HepG2 (cell line): ENCODE data around the gene RNFT2. TPM values are rescaled to one million over a fixed set of nuclear protein-coding genes. Genes with fewer than 3 reads are reported as not detected.

Source experiments
- ATAC-seq: fragments of 200-7000 bp; cut with Tn5 transposase; 3 replicates; pipeline ENCODE4 v1.9.1; 2020; ENCODE audit warnings: mild to moderate bottlenecking, moderate library complexity
- BruUV-seq: library from RNA; stranded (reverse); fragments of 400-500 nt; replicated peaks from 2 replicates; lab custom pipeline; 2021; lab: Mats Ljungman, UMichigan
- CTCF ChIA-PET: fragments of 300-600 bp; formaldehyde crosslinking; extraction: SDS; loops from one replicate; lab custom pipeline; 2021; ENCODE audit warnings: low total read pairs, inconsistent platforms, low intra/inter-chr PET ratio; lab: Yijun Ruan, JAX
- POLR2A ChIA-PET: fragments of 350-600 bp; sonication (Branson Sonifier 250); formaldehyde crosslinking; loops from one replicate; lab custom pipeline; 2020; ENCODE audit warnings: antibody characterized with exemption, inconsistent platforms; lab: Yijun Ruan, JAX
- DNase-seq: peaks from one replicate; pipeline ENCODE4 v3.0.0-alpha.2; 2015; ENCODE audit warnings: low spot score
- FAIRE-seq: peaks from 3 replicates; lab custom pipeline; 2011; peaks lifted over from hg19 to GRCh38; lab: Jason Lieb, UNC
- H2AFZ ChIP-seq: one replicate; pipeline ENCODE4 v1.6.1; 2011; ENCODE audit warnings: low read length, inconsistent platforms
- H3K27ac ChIP-seq: fragments of 300-600 bp; 3 replicates; pipeline ENCODE4 v1.8.0; 2011; ENCODE audit warnings: mixed run types, mild to moderate bottlenecking, mixed read lengths, low read length, inconsistent platforms; ENCODE audit not compliant: insufficient read depth; ENCODE audit errors: extremely low read length
- H3K27me3 ChIP-seq, 2 experiments: fragments of 200-600 bp in 1 of 2; 2 replicates in 1 of 2; 3 replicates in 1 of 2; pipeline versions ENCODE4 v1.6.0 to v1.8.0; 2011; ENCODE audit warnings: low read length in 2 of 2, mild to moderate bottlenecking in 2 of 2, moderate library complexity in 2 of 2, inconsistent platforms in 1 of 2; ENCODE audit not compliant: insufficient read depth in 2 of 2, control insufficient read depth in 1 of 2
- H3K36me3 ChIP-seq, 2 experiments: fragments of 200-600 bp in 1 of 2; replicated peaks in 1 of 2; 2 replicates in 1 of 2; 3 replicates in 1 of 2; pipeline versions ENCODE4 v1.5.1 to v1.8.0; 2011; ENCODE audit warnings: low read length in 2 of 2, inconsistent platforms in 1 of 2; ENCODE audit not compliant: insufficient read depth in 2 of 2, control insufficient read depth in 1 of 2
- H3K4me1 ChIP-seq: 2 replicates; pipeline ENCODE4 v1.5.1; 2012; ENCODE audit warnings: low read length, inconsistent platforms; ENCODE audit not compliant: insufficient read depth
- H3K4me2 ChIP-seq: 2 replicates; pipeline ENCODE4 v1.6.0; 2011; ENCODE audit warnings: low read depth, low read length, inconsistent platforms
- H3K4me3 ChIP-seq, 3 experiments: fragments of 200-600 bp in 1 of 3; sonication (generic), shearing (Covaris generic) in 1 of 3; replicated peaks in 1 of 3; 2 replicates each; pipeline ENCODE4 v1.5.1; 2011 to 2016; ENCODE audit warnings: low read length in 3 of 3, inconsistent platforms in 2 of 3, low read depth in 2 of 3, mild to moderate bottlenecking in 2 of 3, control low read depth in 1 of 3, mixed read lengths in 1 of 3; ENCODE audit not compliant: insufficient read depth in 1 of 3
- H3K79me2 ChIP-seq: one replicate; pipeline ENCODE4 v1.6.1; 2011; ENCODE audit warnings: low read length, inconsistent platforms; ENCODE audit not compliant: insufficient read depth
- H3K9ac ChIP-seq: 2 replicates; pipeline ENCODE4 v1.6.0; 2011; ENCODE audit warnings: mild to moderate bottlenecking, low read depth, low read length, inconsistent platforms; ENCODE audit not compliant: insufficient read depth
- H3K9me3 ChIP-seq: 2 replicates; pipeline ENCODE4 v1.5.1; 2012; ENCODE audit warnings: mild to moderate bottlenecking, low read length
- H4K20me1 ChIP-seq: 2 replicates; pipeline ENCODE4 v1.6.0; 2011; ENCODE audit warnings: inconsistent platforms, mild to moderate bottlenecking, low read length, moderate library complexity; ENCODE audit not compliant: insufficient read depth
- MIXL1 ChIP-seq: IDR thresholded peaks from 2 replicates; pipeline ENCODE4 v1.6.1; 2016
- WGBS: methylation state at CpG from one replicate; pipeline ENCODE4 v1.1.6; 2017; ENCODE audit warnings: low lambda C conversion rate; 5-methylcytosine and 5-hydroxymethylcytosine counted together
- in situ Hi-C: cut with HindIII; loops from 2 replicates; pipeline ENCODE4 v1.10.0; 2017; ENCODE audit warnings: low pct_unique_long_range_greater_than_20kb; ENCODE audit not compliant: extremely low pct_ligation_motif_present
- intact Hi-C: fragments of 100-400 bp; cut with micrococcal nuclease; formaldehyde crosslinking; loops from one replicate; pipeline ENCODE4 v1.10.0; 2022; ENCODE audit not compliant: unreplicated experiment
- polyA plus RNA-seq, 8 experiments: library from polyadenylated mRNA; depleted of rRNA in 3 of 8; stranded (reverse) in 7 of 8; unstranded in 1 of 8; fragments of >200 nt; fragmentation: Illumina TruSeq in 4 of 8; extraction: Trizol in 4 of 8; gene quantifications; 2 replicates each; pipeline versions ENCODE4 v1.2.1 to v1.2.3, GENCODE V29; 2011 to 2016; ENCODE audit warnings: low read depth in 4 of 8, missing spikeins in 1 of 8, mixed read lengths in 1 of 8; ENCODE audit not compliant: insufficient read depth in 1 of 8
- total RNA-seq, 5 experiments: library from RNA; depleted of rRNA; stranded (reverse); fragments of >200 nt; fragmentation: Illumina TruSeq; extraction: Trizol; gene quantifications; 2 replicates each; pipeline ENCODE4 v1.2.3, GENCODE V29; 2016; ENCODE audit warnings: low read depth in 1 of 5
- TF ChIP-seq, protein P1 (sequence below): sonication (generic); formaldehyde crosslinking; IDR thresholded peaks from 2 replicates; pipeline ENCODE4 v1.5.0; 2020; ENCODE audit warnings: mild to moderate bottlenecking, missing genetic modification reagents, moderate library complexity

The RNFT2 gene
- total and polyA plus RNA-seq, 2 of the 13 experiments (the other 11 are each of a cell fraction or from before 2014, with no cell fraction given): 3.3 to 8.3 TPM

DNA sequence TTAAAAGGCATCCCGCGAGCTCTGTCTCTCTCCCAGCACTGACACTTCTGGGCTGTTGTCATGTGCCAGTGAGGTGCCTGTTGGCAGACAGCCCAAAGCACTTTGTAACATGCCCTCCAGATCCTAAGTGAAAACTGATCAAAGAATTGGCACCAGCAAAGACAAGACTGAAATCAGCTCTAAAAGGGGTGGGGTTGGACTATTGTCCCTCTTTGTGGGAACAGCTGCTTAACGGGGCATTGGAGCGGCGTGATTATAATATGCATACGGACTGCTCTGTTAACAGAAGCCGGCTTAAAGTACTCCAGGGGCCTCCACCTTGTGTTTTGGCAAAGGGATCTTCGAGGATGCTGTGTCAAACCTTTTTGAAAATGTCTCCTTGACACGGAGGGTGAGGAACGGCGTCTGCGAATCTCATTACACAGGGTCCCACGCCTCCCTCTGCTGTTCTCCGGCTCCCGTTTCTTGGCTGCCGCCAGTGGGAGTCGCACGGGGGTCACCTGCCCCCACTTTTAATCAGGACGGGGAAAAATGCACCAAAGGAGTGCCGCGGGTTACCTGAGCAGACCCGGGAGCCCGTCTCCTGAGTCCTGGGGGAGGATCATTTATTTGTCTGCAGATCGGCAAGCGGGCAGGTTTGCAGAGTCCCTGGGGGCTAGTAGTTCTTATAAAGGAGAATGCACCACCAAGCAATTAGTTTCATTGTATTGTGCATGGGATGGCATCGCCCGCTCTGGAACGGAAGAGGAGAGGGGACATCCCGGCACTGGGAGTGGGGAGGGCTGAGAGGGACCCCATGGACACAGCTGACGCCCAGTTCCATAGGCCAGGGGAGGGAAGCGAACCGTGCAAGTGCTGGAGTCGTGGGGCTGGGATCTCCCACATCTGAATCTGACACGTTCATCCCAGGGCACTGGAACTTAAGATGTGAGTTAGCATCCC lies 44.6 kb upstream of the RNFT2 start:
- H3K4me3 ChIP-seq: peak overlapping the region in 2 of 3 experiments; percentile 1 to 18; a peak in 2 of 6 replicates
- H3K4me2 ChIP-seq: peak overlapping the region; percentile 59

More for the DNA sequence above, 44.6 kb upstream of the RNFT2 start:
- FAIRE-seq (no peak), ATAC-seq (peak; percentile 50), DNase-seq (peak; percentile 36)
- H3K36me3 ChIP-seq: no peaks in the 10 kb centered on the region
- 14% methylated on average over 20 of the region's 34 CpGs for WGBS
- no peak overlapping the region for H3K27ac ChIP-seq
- no peaks in the 10 kb centered on the region for H3K79me2 ChIP-seq
- no peak for TF ChIP-seq MIXL1
- TF ChIP-seq, protein P1, sequence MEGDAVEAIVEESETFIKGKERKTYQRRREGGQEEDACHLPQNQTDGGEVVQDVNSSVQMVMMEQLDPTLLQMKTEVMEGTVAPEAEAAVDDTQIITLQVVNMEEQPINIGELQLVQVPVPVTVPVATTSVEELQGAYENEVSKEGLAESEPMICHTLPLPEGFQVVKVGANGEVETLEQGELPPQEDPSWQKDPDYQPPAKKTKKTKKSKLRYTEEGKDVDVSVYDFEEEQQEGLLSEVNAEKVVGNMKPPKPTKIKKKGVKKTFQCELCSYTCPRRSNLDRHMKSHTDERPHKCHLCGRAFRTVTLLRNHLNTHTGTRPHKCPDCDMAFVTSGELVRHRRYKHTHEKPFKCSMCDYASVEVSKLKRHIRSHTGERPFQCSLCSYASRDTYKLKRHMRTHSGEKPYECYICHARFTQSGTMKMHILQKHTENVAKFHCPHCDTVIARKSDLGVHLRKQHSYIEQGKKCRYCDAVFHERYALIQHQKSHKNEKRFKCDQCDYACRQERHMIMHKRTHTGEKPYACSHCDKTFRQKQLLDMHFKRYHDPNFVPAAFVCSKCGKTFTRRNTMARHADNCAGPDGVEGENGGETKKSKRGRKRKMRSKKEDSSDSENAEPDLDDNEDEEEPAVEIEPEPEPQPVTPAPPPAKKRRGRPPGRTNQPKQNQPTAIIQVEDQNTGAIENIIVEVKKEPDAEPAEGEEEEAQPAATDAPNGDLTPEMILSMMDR (CRISPR knock-in tag): peak; percentile 15; the same call in 1 of the 2 replicates
- no TSS peak for BruUV-seq
- H4K20me1 ChIP-seq: no peaks in the 10 kb centered on the region
- no peak overlapping the region for H3K9ac ChIP-seq
- in situ Hi-C loops (no loop called here), intact Hi-C loops (loop anchor here (10.0 kb wide), 1 partner anchor 699 kb away; no protein-coding TSS in a partner anchor)
- peaks cover 3 to 29% of the 10 kb centered on the region in 2 experiments; a peak in 4 of 5 replicates for H3K27me3 ChIP-seq
- peaks cover 17% of the 10 kb centered on the region for H3K4me1 ChIP-seq
- no peak overlapping the region for H2AFZ ChIP-seq
- POLR2A ChIA-PET: interaction anchor here (1.0 kb wide), 1 partner anchor 45 kb away, joined by 3 read pairs; the partner anchor contains the start of gene RNFT2
- no peaks in the 10 kb centered on the region for H3K9me3 ChIP-seq
- CTCF ChIA-PET: no interaction called here
